K562 (cell line): ENCODE measurements around the gene TMEM53. TPM values are rescaled to one million over a fixed set of nuclear protein-coding genes. Genes with fewer than 3 reads are reported as not detected.
A peak's percentile ranks its signal among the peaks of the same experiment; 100 is the strongest.

Experiments
- ATF1 ChIP-seq, 2 experiments: fragments of 450-650 bp in 1 of 2; IDR thresholded peaks; 2 replicates each; pipeline ENCODE4 v1.6.1; 2016; ENCODE audit warnings: missing compliant biosample characterization in 1 of 2, missing genetic modification characterization in 1 of 2
- EP300 ChIP-seq: IDR thresholded peaks from 2 replicates; pipeline ENCODE4 v1.6.1; 2012; ENCODE audit warnings: low read length, improper control_type of control experiment
- GABPB2 ChIP-seq: fragments of 250-450 bp; sonication (Bioruptor Pico); conservative IDR thresholded peaks from 2 replicates; pipeline ENCODE4 v1.5.1; 2021; ENCODE audit warnings: mild to moderate bottlenecking
- HMGN3 ChIP-seq: IDR thresholded peaks from 2 replicates; pipeline ENCODE4 v1.6.1; 2011; ENCODE audit warnings: borderline replicate concordance, low read depth, mild to moderate bottlenecking, mixed read lengths, low read length; ENCODE audit not compliant: insufficient read length; ENCODE audit errors: extremely low read depth
- HOXB6 ChIP-seq: fragments of 250-450 bp; sonication (Bioruptor Pico); IDR thresholded peaks from 2 replicates; pipeline ENCODE4 v1.5.1; 2022; ENCODE audit warnings: mild to moderate bottlenecking, borderline replicate concordance
- LEF1 ChIP-seq: fragments of 450-650 bp; IDR thresholded peaks from 2 replicates; pipeline ENCODE4 v1.6.1; 2016; ENCODE audit warnings: mild to moderate bottlenecking
- MTA1 ChIP-seq: fragments of 450-650 bp; IDR thresholded peaks from 2 replicates; pipeline ENCODE4 v1.6.1; 2017; ENCODE audit warnings: borderline replicate concordance
- MYC ChIP-seq, 2 experiments: fragments of 250-450 bp in 1 of 2; sonication (Bioruptor Pico) in 1 of 2; IDR thresholded peaks; 2 replicates each; pipeline versions ENCODE4 v1.5.1 to v1.6.1; 2012 to 2021; ENCODE audit warnings: low read depth in 2 of 2, borderline replicate concordance in 1 of 2, improper control_type of control experiment in 1 of 2, low read length in 1 of 2, mild to moderate bottlenecking in 1 of 2, moderate library complexity in 1 of 2
- TEAD1 ChIP-seq, 2 experiments: fragments of 450-650 bp in 1 of 2; sonication (generic) in 1 of 2; formaldehyde crosslinking; IDR thresholded peaks; 2 replicates each; pipeline versions ENCODE4 v1.4.0 to v1.8.0; 2020 to 2022; ENCODE audit warnings: mild to moderate bottlenecking in 2 of 2, missing genetic modification reagents in 1 of 2
- TEAD4 ChIP-seq, 2 experiments: sonication (generic) in 1 of 2; formaldehyde crosslinking in 1 of 2; IDR thresholded peaks; 2 replicates each; pipeline versions ENCODE4 v1.6.1 to v1.8.0; 2012 to 2022; ENCODE audit warnings: borderline replicate concordance in 1 of 2, inconsistent platforms in 1 of 2, low read length in 1 of 2, mild to moderate bottlenecking in 1 of 2, missing genetic modification reagents in 1 of 2
- U2AF2 ChIP-seq: fragments of 200-400 bp; formaldehyde crosslinking; optimal IDR thresholded peaks from 2 replicates; pipeline ENCODE3; 2017; ENCODE audit warnings: low read depth, mild to moderate bottlenecking, low read length
- ZNF24 ChIP-seq: fragments of 450-650 bp; IDR thresholded peaks from 2 replicates; pipeline ENCODE4 v1.6.1; 2016
- ZNF583 ChIP-seq: fragments of 250-450 bp; sonication (Bioruptor Pico); IDR thresholded peaks from 2 replicates; pipeline ENCODE4 v1.4.0; 2020
- polyA plus RNA-seq, 8 experiments: library from polyadenylated mRNA; depleted of rRNA in 4 of 8; stranded (reverse) in 5 of 8; unstranded in 3 of 8; fragments of >200 nt; fragmentation: Nextera tagmentation in 2 of 8; fragmentation: Illumina TruSeq in 1 of 8; extraction: Ambion mirVana in 2 of 8; extraction: Trizol in 1 of 8; gene quantifications; 2 replicates each; pipeline versions ENCODE4 v1.2.1 to v1.2.3, GENCODE V29; 2011 to 2014; ENCODE audit warnings: inconsistent platforms in 1 of 8, missing spikeins in 1 of 8
- total RNA-seq, 7 experiments: library from RNA; depleted of rRNA in 6 of 7; stranded (reverse); fragments of >200 nt in 6 of 7; fragmentation: Illumina TruSeq in 2 of 7; extraction: Trizol in 2 of 7; gene quantifications; 2 replicates each; pipeline versions ENCODE4 v1.2.1 to v1.2.3, GENCODE V29; 2011 to 2021; ENCODE audit warnings: low replicate concordance in 1 of 7
- TF ChIP-seq, protein P1 (sequence below), 2 experiments: fragments of 450-650 bp; IDR thresholded peaks; 2 replicates each; pipeline ENCODE4 v1.6.1; 2018; ENCODE audit warnings: mild to moderate bottlenecking in 2 of 2, low read depth in 1 of 2; ENCODE audit not compliant: partially characterized antibody in 2 of 2
- TF ChIP-seq, protein P2 (sequence below): fragments of 200-800 bp; sonication (Bioruptor generic); IDR thresholded peaks from 2 replicates; pipeline ENCODE4 v1.6.1; 2017; ENCODE audit warnings: missing genetic modification characterization, missing compliant biosample characterization
- TF ChIP-seq, protein P3 (sequence below), 2 experiments: fragments of 450-650 bp in 1 of 2; sonication (generic) in 1 of 2; formaldehyde crosslinking; conservative IDR thresholded peaks; 2 replicates each; pipeline versions ENCODE4 v1.4.0 to v1.8.1; 2020 to 2022; ENCODE audit warnings: mild to moderate bottlenecking in 1 of 2, missing genetic modification reagents in 1 of 2
- TF ChIP-seq, protein P4 (sequence below): sonication (generic); formaldehyde crosslinking; IDR thresholded peaks from 2 replicates; pipeline ENCODE4 v1.8.0; 2023; ENCODE audit warnings: mild to moderate bottlenecking, missing genetic modification reagents
- TF ChIP-seq, protein P5 (sequence below): fragments of 450-650 bp; IDR thresholded peaks from 2 replicates; pipeline ENCODE4 v1.6.1; 2016; ENCODE audit warnings: low read depth, mild to moderate bottlenecking, moderate library complexity

The TMEM53 gene
- total and polyA plus RNA-seq, 9 of the 15 experiments (the other 6 are each of a cell fraction or from before 2014, with no cell fraction given) = 0.23 to 3.7 (median 2.0) TPM

DNA sequence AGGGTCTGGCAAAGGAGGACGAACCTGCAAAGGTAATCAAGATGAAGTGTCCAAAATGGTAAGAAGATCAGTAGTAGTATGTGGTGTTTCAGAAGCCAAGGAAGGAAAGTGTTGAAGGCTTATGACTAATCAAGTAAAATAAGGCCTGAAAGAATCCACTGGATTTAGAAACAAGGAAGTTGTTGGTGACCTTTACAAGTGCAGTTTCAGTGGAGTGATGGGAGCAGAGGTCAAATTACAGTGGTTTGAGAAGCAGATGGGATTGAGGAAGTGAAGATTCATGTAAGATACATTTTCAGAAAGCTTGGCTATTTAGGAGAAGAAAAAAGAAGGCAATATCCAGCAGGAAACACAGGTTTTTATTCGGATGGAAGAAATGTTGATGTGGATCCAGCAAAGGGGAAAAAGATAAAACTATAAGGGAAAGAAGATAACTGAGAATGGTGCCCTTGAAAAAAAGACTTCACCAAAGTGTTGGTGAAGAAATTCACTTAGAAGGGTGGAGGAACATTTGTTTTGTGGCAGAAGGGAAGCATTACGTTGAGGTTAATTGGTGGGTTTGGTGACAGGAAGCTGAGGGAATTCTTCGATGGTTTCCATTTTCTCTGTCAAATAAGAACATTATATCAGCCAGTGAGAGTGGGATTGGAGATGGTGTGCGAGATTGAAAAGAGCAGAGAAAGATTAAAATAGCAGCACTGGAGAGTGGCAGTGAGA is 2.4 kb upstream of the TMEM53 start (continued):
- TF ChIP-seq, protein P1, sequence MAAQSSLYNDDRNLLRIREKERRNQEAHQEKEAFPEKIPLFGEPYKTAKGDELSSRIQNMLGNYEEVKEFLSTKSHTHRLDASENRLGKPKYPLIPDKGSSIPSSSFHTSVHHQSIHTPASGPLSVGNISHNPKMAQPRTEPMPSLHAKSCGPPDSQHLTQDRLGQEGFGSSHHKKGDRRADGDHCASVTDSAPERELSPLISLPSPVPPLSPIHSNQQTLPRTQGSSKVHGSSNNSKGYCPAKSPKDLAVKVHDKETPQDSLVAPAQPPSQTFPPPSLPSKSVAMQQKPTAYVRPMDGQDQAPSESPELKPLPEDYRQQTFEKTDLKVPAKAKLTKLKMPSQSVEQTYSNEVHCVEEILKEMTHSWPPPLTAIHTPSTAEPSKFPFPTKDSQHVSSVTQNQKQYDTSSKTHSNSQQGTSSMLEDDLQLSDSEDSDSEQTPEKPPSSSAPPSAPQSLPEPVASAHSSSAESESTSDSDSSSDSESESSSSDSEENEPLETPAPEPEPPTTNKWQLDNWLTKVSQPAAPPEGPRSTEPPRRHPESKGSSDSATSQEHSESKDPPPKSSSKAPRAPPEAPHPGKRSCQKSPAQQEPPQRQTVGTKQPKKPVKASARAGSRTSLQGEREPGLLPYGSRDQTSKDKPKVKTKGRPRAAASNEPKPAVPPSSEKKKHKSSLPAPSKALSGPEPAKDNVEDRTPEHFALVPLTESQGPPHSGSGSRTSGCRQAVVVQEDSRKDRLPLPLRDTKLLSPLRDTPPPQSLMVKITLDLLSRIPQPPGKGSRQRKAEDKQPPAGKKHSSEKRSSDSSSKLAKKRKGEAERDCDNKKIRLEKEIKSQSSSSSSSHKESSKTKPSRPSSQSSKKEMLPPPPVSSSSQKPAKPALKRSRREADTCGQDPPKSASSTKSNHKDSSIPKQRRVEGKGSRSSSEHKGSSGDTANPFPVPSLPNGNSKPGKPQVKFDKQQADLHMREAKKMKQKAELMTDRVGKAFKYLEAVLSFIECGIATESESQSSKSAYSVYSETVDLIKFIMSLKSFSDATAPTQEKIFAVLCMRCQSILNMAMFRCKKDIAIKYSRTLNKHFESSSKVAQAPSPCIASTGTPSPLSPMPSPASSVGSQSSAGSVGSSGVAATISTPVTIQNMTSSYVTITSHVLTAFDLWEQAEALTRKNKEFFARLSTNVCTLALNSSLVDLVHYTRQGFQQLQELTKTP (IDR thresholded peaks at IDR 0.05; ENCODE audit: low read depth in 1 of 2, partially characterized antibody in 2 of 2) = peak; percentile 29 to 35
- peak; percentile 66; the same call in 1 of the 2 replicates for TF ChIP-seq TEAD4 (IDR thresholded peaks at IDR 0.05; ENCODE audit: low read length)
- TF ChIP-seq TEAD4 (CRISPR knock-in tag; IDR thresholded peaks at IDR 0.05; ENCODE audit: borderline replicate concordance) = no peak
- peak; percentile 57 for TF ChIP-seq EP300
- TF ChIP-seq, protein P2, sequence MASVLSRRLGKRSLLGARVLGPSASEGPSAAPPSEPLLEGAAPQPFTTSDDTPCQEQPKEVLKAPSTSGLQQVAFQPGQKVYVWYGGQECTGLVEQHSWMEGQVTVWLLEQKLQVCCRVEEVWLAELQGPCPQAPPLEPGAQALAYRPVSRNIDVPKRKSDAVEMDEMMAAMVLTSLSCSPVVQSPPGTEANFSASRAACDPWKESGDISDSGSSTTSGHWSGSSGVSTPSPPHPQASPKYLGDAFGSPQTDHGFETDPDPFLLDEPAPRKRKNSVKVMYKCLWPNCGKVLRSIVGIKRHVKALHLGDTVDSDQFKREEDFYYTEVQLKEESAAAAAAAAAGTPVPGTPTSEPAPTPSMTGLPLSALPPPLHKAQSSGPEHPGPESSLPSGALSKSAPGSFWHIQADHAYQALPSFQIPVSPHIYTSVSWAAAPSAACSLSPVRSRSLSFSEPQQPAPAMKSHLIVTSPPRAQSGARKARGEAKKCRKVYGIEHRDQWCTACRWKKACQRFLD (CRISPR knock-in tag) = no peak
- TF ChIP-seq HOXB6 (CRISPR knock-in tag) = no peak
- TF ChIP-seq, protein P3, sequence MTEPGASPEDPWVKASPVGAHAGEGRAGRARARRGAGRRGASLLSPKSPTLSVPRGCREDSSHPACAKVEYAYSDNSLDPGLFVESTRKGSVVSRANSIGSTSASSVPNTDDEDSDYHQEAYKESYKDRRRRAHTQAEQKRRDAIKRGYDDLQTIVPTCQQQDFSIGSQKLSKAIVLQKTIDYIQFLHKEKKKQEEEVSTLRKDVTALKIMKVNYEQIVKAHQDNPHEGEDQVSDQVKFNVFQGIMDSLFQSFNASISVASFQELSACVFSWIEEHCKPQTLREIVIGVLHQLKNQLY (CRISPR knock-in tag; conservative IDR thresholded peaks at IDR 0.05) = no peak
- peak; percentile 45; the same call in 1 of the 2 replicates for TF ChIP-seq MYC (IDR thresholded peaks at IDR 0.05; ENCODE audit: low read depth, low read length)
- TF ChIP-seq MYC (CRISPR knock-in tag; IDR thresholded peaks at IDR 0.05; ENCODE audit: borderline replicate concordance, low read depth) = no peak
- TF ChIP-seq, protein P4, sequence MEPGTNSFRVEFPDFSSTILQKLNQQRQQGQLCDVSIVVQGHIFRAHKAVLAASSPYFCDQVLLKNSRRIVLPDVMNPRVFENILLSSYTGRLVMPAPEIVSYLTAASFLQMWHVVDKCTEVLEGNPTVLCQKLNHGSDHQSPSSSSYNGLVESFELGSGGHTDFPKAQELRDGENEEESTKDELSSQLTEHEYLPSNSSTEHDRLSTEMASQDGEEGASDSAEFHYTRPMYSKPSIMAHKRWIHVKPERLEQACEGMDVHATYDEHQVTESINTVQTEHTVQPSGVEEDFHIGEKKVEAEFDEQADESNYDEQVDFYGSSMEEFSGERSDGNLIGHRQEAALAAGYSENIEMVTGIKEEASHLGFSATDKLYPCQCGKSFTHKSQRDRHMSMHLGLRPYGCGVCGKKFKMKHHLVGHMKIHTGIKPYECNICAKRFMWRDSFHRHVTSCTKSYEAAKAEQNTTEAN (CRISPR knock-in tag) = peak; percentile 31; the same call in 1 of the 2 replicates
- peak; percentile 67; the same call in 1 of the 2 replicates for TF ChIP-seq MTA1
- TF ChIP-seq HMGN3 = no peak
- peak; percentile 64; the same call in 1 of the 2 replicates for TF ChIP-seq LEF1
- TF ChIP-seq ZNF24 = no peak
- TF ChIP-seq TEAD1 (CRISPR knock-in tag; IDR thresholded peaks at IDR 0.05) = 0 out of 4 replicates have a peak, but pooled peaks of 1 of the 2 experiments have one; percentile 48
- TF ChIP-seq, protein P5, sequence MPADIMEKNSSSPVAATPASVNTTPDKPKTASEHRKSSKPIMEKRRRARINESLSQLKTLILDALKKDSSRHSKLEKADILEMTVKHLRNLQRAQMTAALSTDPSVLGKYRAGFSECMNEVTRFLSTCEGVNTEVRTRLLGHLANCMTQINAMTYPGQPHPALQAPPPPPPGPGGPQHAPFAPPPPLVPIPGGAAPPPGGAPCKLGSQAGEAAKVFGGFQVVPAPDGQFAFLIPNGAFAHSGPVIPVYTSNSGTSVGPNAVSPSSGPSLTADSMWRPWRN = peak; percentile 83
- TF ChIP-seq U2AF2 = no peak
- TF ChIP-seq ZNF583 = no peak
- no peak for TF ChIP-seq GABPB2 (CRISPR knock-in tag)
- TF ChIP-seq ATF1 (CRISPR knock-in tag; IDR thresholded peaks at IDR 0.05) = no peak
- TF ChIP-seq ATF1 (tag; IDR thresholded peaks at IDR 0.05) = no peak
